SU-DHL-6 (cell line): ENCODE measurements around the gene ARFGAP1.

ENCODE experiments used
- EZH2phosphoT487 ChIP-seq: fragments of 200-600 bp; sonication (generic), shearing (Covaris generic); conservative IDR thresholded peaks from 2 replicates; pipeline ENCODE4 v1.6.1; 2018; ENCODE audit warnings: mild to moderate bottlenecking, antibody characterized with exemption, low read length, moderate library complexity, mixed read lengths
- TF ChIP-seq, protein P1 (sequence below): fragments of 200-600 bp; sonication (generic); IDR thresholded peaks from one replicate; pipeline ENCODE4 v1.5.1; 2017; ENCODE audit warnings: antibody characterized with exemption, mild to moderate bottlenecking, low read length, moderate library complexity; ENCODE audit not compliant: insufficient read depth, poor library complexity, severe bottlenecking

DNA sequence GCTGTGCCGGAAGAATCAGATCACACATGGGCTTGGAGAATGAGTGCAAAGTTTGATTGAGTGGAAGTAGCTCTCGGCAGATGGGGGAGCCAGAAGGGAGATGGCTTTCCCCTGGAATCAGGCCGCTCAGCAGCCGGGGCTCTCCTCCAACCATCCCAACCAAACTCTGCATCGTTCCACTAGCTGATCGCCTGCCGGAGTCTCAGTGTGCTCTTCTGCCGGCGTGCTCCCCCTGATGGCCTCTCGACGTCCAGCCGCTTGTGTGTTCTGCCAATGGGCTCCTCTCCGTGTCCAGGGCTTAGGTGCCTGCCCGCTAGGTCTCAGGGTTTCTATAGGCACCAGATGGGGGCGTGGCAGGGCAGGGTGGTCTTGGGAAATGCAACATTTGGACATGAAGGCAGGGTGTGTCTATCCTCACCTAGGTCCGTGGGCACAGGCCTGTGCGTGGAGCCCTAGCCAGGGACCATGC, 41.8 kb upstream of the ARFGAP1 start:
- no peak for TF ChIP-seq EZH2phosphoT487
- TF ChIP-seq, protein P1, sequence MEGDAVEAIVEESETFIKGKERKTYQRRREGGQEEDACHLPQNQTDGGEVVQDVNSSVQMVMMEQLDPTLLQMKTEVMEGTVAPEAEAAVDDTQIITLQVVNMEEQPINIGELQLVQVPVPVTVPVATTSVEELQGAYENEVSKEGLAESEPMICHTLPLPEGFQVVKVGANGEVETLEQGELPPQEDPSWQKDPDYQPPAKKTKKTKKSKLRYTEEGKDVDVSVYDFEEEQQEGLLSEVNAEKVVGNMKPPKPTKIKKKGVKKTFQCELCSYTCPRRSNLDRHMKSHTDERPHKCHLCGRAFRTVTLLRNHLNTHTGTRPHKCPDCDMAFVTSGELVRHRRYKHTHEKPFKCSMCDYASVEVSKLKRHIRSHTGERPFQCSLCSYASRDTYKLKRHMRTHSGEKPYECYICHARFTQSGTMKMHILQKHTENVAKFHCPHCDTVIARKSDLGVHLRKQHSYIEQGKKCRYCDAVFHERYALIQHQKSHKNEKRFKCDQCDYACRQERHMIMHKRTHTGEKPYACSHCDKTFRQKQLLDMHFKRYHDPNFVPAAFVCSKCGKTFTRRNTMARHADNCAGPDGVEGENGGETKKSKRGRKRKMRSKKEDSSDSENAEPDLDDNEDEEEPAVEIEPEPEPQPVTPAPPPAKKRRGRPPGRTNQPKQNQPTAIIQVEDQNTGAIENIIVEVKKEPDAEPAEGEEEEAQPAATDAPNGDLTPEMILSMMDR, result no peak
